Measurements from ENCODE around the gene TBC1D16.

DNA sequence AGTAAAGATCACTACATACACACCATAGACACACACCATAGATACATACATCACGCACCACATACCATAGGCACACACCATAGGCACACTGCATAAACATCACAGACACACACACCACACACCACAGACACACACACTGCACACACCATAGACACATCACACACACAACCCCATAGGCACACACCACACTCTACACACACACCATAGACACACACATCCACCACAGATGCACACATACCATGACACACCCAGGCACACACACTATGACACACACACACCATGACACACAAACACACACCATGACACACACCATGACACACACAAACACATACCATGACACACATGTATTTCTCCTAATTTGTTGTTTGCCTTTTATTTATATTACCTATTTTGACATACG, 14.1 kb downstream of the TBC1D16 start:
- TF ChIP-seq, protein P1, sequence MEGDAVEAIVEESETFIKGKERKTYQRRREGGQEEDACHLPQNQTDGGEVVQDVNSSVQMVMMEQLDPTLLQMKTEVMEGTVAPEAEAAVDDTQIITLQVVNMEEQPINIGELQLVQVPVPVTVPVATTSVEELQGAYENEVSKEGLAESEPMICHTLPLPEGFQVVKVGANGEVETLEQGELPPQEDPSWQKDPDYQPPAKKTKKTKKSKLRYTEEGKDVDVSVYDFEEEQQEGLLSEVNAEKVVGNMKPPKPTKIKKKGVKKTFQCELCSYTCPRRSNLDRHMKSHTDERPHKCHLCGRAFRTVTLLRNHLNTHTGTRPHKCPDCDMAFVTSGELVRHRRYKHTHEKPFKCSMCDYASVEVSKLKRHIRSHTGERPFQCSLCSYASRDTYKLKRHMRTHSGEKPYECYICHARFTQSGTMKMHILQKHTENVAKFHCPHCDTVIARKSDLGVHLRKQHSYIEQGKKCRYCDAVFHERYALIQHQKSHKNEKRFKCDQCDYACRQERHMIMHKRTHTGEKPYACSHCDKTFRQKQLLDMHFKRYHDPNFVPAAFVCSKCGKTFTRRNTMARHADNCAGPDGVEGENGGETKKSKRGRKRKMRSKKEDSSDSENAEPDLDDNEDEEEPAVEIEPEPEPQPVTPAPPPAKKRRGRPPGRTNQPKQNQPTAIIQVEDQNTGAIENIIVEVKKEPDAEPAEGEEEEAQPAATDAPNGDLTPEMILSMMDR (conservative IDR thresholded peaks at IDR 0.05 in 1 of 2, IDR thresholded peaks at IDR 0.05 in 1 of 2; ENCODE audit: low read depth in 1 of 2, low read length in 2 of 2), result no peak
- TF ChIP-seq EZH2 (IDR thresholded peaks at IDR 0.05; ENCODE audit: low read length, missing control alignments), result no peak
